NB4 (cell line): Measurements from ENCODE around the gene UNC45A.
"Not testable (repeated sequence)": the region's sequence is repeated elsewhere in the genome, so short reads cannot be mapped to it uniquely, and the experiment has no call there.

ENCODE experiments used
- DNase-seq: peaks from one replicate; pipeline ENCODE4 v3.0.0; 2010; ENCODE audit warnings: low read depth
- H3K4me3 ChIP-seq: one replicate; pipeline ENCODE4 v1.5.1; 2011; ENCODE audit warnings: mild to moderate bottlenecking, low read depth, low read length, moderate library complexity
- CTCF ChIP-seq: IDR thresholded peaks from one replicate; pipeline ENCODE4 v1.5.1; 2012; ENCODE audit warnings: low read depth, low read length
- MAX ChIP-seq: IDR thresholded peaks from 2 replicates; pipeline ENCODE4 v1.6.1; 2011; ENCODE audit warnings: low read depth, low read length
- MYC ChIP-seq: IDR thresholded peaks from 2 replicates; pipeline ENCODE4 v1.6.1; 2011; ENCODE audit warnings: low read depth, low read length
- POLR2A ChIP-seq: IDR thresholded peaks from 2 replicates; pipeline ENCODE4 v1.6.1; 2011; ENCODE audit warnings: mild to moderate bottlenecking; ENCODE audit not compliant: insufficient read length; ENCODE audit errors: extremely low read depth

UNC45A gene

GRCh38 chr15:90907838-90908507 lies 27.1 kb upstream of the UNC45A start:
- TF ChIP-seq MAX (no peak), MYC (no peak), POLR2A (no peak), CTCF (no peak)
- no peak for DNase-seq

GRCh38 chr15:90909449-90909848 lies 25.6 kb upstream of the UNC45A start:
- DNase-seq, H3K4me3 ChIP-seq: not testable (repeated sequence)

More at GRCh38 chr15:90907838-90908507, 27.1 kb upstream of the UNC45A start:
- H3K4me3 ChIP-seq = no peak overlapping the region

- H3K4me3 ChIP-seq = no peak overlapping the region
- TF ChIP-seq CTCF = no peak
- DNase-seq = no peak
These were observed 25.1 kb upstream of the UNC45A start for GRCh38 chr15:90909976-90910375.

GRCh38 chr15:90910441-90911301 lies 24.4 kb upstream of the UNC45A start:
- DNase-seq = no peak
- no peak overlapping the region for H3K4me3 ChIP-seq
- no peak for TF ChIP-seq POLR2A
- no peak for TF ChIP-seq MAX
- TF ChIP-seq MYC = no peak
- TF ChIP-seq CTCF = no peak

GRCh38 chr15:90911302-90911623 lies 23.8 kb upstream of the UNC45A start:
- H3K4me3 ChIP-seq = no peak overlapping the region
- TF ChIP-seq MYC (no peak), CTCF (no peak), POLR2A (no peak), MAX (no peak)
- no peak for DNase-seq

- TF ChIP-seq POLR2A (no peak), MYC (no peak), CTCF (no peak), MAX (no peak)
- DNase-seq = no peak
- H3K4me3 ChIP-seq = no peak overlapping the region
These were observed 22.9 kb upstream of the UNC45A start for GRCh38 chr15:90911906-90912769.
